Measurements from ENCODE around the gene LRP8.
A peak's percentile ranks its signal among the peaks of the same experiment; 100 is the strongest.

The LRP8 gene

DNA sequence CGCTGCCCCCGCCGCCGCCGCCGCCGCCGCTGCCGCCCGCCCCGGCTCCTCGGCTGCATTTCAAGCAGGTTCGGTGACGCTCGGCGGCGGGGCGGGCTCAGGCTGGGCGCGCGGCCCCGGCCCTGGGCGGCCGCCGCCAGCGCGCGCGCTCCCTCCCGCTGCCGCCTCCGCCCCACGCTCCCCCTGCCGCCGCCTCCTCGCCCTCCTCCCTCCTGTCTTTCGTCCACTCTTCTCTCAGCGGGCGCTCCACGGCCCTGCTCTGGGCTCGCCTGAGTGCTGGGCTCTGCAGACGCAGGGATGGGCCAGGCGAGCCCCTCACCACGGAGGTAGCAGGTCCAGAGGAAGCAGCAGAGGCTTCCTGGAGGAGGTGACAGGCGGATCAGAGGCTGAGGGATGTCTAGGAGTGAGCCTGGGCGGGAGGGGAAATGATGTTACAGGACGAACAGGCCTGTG lies at the start of gene LRP8:
Gene LRP8, minus strand, starts transcription at position 62 of the 453 bp plus-strand sequence. CDS start 158 bp downstream, outside the sequence.
- DNase-seq: peak; percentile 86

DNA sequence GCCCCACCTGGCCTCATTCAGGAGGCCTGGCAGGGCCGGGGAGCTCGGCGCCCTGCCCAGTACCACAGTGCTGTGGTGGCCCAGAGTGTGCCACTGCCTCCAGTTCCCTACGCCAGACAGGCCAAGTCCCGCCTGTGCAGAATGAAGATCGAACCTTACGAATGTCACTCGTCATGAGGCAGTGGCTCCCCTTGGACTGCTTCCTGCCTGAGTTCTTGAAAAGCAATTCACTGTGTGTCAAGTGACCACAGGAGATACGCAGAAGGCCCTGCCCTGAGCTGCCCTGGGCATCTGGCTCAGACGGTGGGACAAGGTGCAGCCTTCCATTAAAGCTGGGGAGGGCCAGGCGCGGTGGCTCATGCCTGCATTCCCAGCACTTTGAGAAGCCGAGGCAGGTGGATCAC lies 49.6 kb upstream of the LRP8 start:
- no peak for DNase-seq

DNA sequence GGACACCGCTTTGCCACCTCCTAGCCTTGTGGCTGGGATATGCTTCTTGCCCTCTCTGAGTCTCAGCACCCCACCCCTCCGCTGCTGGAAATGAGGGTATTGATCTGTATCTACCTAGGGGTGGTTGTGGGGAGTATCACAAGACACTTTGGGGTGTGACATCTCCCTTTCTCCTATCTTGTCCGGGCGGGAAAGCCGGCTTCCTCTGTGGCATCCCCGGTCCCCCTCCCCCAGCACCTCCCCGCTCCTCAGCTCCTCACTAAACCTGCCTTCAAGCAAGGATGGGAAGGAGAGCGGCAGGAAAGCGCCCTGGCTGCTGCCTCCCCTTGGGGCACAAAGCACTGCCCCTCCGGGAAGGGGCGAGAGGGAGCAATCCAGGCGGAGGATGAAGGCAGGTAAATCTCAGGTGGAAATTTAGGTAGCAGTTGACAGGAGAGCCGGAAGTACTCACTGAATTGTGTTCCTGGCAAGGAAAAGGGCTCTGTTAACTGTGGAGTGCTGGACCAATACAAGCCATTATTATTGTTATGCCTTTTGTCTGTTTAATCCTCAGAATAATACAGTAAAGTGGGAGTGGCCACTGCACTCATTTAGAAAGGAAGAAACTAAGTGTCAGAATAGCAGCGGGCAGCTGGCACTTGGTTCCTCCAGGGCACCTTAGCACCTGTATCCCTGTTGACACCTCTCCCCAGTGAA lies 49.0 kb upstream of the LRP8 start:
- DNase-seq: no peak

DNA sequence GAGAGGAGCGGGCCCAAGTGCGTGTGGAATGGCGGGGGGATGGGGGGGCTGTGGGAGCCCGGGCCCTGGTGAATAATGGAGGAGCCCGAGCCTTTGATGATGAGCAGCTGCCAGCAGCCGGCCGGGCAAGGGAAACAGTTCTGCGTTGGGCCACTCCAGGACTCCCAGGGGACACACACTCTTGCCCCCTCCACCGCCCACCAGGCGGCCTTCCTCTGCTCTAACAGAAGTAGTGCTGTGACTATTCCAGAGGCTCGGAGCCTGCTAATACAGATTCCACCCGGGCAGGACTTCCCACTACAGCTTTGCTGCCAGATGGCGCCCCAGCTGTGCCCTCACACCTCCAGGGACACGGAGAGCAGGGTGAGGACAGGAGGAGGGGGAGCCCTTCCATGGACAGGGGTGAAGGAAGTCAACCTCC lies 48.2 kb upstream of the LRP8 start:
- no peak for DNase-seq

DNA sequence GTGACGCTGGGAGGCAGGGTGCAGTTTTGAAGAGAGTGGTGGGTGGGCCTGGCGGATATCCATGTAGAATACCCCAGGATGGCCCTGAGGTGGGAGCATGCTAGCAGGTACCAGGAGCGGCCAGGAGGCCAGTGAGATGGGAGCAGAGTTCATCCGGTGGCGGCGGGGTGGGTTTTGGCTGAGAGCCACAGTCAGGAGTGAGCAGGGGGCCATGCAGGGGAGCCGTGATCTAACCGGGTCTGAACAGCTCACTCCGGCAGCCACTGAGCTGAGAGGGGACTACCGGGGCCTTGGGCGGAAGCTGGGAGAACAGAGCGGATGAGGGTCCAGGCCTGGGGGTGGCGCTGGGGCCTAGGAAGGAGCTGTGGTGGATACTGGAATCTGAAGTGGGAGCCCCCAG lies 47.6 kb upstream of the LRP8 start:
- no peak for DNase-seq

DNA sequence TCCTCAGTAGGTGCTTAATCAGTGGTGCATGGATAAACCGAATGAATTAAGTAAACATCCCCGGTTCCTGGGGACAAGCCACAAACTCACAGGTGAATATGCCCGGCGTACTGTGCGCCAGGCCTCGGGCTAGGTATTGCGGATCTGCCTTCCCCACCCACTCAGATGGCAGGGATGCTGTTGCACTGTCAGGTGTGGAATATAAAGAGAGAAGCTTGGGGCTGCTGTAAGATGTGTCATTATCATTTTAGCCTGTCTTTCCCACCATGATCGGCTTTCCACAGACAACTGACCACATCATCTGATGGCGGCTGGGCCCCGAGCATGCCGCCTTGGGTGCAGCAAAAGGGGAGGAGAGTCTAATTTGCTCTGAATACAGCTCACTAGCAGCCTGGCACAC lies 45.4 kb upstream of the LRP8 start:
- no peak for DNase-seq

DNA sequence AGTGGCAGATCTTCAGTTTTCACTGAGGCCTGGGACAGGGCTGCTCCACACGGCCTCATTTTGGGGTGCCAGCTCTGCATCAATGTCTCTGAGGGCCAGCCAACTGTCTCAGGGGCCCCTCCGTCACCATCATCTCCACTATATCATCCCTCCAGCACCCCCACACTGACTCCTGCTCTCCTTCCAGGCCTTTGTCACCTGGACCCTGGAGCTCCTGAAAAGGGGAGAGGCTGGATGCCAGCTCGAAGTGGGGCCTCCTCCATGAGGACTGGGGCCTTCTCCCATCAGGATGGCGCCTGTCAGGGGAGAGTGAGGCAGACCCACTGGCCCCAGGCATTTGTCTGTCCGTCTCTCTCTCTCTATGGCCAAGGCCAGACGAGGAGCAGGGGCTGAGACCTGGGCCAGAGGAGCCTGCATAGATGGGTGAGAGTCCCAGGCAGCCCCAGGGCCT lies 44.7 kb upstream of the LRP8 start:
- no peak for DNase-seq

DNA sequence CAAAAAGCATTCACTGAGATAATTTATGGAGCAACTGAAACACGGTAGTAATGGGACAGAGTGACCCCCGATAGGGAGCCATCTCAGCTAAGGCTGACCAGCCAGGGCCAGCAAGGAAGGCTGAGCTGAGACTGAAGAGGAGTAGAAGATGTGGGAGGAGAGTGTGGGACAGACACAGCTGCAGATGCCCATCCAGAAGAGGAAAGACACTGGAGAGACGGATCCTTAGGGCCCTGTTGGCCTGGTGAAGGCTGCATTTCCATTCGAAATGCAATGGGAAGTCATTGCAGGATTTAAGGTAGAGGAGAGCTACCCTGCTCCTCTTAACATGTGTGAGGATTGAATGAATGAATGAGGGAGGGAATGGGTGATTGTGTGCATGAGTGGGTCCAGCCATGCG lies 44.0 kb upstream of the LRP8 start:
- DNase-seq: no peak

DNA sequence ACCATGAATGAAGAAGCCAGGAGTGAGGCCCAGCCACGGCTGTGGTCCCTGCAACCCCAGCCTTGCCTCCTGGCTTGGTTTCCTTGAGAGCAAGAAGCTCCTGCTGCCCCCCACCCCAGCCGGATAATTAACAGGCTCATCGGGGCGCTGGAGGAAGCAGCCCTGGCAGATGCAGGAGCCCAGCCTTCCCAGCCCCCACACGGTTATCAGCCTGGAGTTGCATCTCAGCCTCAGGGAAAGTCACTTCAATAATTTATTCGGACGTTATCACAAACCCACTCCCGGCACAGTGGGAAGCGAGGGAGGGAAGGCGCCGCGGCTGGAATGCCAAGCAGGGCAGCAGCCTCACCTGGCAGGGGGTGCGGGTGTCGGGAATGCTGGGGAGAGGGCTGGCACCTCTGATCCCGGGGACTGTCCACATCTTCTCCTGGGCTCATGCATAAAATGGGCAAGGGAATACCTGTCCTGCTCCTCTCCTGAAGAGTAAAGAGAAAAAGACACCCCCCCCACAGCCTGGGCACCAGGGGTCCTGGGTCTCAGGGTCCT lies 43.3 kb upstream of the LRP8 start:
- no peak for DNase-seq

DNA sequence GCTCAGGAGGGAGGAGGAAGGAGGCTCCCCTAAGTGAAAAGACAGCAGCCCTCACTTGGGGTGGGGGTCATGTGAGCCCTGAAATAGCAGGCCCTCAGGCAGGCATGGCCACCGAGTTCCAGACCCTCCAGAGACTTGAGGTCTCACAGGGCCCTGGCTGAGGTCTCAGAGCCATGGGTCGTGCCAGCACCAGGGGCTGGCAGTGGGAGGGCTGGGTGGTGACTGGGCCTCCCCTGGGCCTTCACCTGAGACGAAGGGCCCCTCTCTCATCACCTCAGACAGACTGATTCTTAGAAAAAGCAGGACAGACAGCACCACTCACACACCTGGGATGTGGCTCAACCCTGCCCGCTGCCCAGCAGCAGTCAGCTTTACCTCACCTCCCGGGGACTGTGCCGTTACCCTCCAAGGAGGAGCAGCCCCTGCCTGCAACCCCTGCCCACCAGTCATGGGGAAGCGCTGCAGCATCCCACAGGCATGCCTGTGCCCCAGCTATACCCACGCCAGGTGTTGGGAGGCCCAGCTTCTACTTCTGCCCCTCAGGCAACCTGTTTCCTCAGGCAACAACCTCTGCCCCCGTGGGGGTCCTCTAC lies 42.6 kb upstream of the LRP8 start:
- DNase-seq: no peak

DNA sequence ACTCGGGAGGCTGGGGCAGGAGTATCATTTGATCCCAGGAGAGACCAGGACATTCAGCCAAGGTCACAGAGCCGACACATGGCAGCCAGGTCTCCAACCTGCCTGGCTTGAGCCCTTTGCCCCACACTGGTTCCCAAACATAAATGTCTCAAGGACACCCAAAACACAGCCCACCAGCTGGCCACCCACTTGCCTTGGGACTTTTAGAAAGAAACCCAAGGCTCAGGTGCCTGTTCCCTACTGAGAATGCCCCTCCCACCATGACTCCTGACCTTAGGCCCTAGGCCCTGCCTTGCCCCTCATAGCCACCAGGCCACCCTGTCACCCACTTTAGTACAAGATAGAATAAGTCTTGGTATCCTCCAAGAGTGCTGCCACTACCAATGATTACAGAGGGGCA lies 41.9 kb upstream of the LRP8 start:
- no peak for DNase-seq

DNA sequence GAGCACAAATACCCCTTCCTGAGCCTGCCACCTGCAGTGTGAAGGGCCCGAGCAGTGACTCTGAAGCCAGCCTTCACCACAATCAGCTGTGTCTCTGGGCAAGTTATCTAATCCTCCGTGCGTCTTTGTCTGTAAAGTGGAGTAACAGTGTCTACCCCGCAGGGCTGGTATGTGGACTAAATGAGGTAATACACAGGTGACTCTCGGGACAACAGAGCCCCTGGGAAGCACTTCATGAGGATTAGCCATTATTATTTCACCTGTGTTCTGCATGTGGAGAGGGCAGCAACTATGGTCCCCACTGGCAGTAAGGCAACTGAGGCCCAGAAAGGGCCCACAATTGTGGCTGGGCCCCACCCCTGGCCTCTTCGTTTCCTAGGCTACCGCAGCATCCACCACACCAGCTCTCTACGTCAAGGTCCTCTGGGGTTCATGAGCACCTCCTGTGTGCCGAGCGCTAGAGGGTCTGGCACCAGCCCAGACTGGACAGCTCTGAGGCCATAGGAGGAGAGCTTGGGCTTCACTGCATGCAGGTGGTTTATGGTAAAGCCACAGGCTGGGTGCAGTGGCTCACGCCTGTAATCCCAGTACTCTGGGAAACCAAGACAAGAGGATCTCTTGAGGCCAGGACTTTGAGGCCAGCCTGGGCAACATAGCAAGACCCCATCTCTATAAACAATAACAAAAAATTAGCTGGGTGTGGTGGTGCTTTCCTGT lies 41.3 kb upstream of the LRP8 start:
- DNase-seq: no peak

DNA sequence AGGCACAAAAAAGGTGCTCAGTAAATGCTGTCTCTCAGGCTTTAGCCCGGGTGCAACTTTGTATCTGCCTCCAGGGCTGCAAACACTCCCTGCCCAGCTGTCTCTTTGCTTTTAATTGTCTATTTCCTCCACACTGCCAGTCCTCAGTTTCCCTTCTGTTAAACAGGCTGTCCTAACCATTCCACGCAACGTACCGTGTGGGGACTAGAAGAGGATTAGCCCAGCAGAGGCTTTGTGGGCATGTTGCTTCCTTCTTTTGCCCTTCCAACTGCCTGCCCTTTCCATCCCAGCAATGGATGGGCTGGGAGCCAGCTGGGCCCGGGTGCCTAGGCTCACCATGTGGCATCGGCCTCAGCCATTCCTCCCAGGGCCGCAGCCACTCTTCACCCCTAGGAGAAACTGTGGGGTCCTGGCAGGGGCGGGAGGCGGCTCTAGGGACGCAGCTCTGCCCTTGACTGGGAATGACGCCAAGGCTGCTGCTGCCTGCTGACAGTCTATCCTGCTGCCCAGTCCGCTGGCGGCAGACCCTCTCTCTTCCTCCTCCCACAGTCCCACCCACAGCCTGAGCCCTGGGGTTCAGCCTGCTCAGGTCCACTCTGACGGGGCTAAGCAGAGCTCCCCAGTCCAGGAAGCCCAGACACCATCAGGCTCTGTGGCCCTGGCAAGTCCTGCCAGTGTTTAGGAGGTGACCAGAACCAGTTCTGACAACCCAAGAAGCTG lies 40.6 kb upstream of the LRP8 start:
- no peak for DNase-seq

DNA sequence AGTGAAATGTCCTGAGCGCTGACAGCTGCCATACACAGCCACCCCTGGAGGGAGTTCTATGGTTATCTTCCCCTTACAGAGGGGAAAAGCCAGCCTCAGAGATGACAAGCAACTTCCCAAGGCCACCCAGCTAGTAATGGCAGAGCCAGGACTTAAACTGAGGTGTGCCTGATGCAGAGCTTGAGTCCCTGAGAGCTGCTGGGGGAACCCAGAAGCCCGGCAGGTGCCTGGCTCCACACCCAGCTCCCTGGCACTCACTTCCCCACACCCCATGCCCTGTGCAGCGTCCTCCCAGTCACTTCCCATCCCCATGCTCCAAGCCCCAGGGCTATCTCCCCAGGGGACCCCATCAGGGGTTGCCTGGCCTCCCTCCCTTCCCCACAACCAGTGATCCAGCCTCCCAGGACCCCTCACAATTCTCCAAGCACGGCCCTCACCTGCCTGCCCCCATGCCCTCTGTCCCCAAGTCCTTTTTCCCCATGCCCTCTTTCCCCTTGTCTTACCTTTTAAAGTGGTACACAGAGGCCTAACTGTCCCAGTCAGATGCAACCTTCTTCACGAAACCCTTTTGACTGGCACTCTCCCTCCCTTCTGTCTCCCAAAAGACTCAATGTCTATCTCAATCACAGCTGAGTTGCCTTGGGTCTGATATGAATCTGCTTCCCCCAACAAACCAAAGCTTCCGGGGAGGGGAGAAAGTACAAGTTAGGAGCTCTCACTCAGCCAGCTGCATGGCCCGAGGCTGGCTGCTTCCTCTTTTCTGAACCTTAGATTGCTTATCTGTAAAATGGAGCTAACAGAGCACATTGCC lies 39.8 kb upstream of the LRP8 start:
- peak; percentile 87 for DNase-seq

DNA sequence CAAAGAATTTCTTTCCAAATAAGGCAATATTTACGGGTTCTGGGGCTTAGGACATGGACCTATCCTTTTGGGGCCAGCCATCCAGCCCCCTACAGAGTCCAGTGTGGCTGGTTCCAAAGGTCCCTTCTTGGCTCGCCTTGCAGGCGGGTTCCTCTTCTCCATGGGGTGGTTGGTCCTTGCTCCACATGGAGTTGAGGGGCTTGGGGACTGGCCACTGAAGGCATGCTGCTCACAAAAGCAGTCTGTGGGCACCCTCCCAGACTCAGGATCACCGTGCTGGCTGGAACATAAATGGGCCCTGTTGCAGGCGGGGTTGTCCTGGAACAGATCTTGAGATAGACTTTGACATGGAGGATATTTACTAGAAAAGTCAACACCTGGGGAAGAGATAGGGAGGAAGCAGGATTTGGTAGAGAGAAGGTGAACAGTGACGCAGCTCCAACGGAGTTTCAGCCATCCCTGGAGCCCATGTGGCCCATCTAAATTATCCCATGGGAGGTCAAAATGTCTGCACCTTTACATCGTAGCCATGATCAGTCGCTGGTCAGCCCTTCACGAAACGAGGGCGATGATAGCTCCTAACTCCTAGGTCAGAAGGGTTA lies 39.1 kb upstream of the LRP8 start:
- no peak for DNase-seq

DNA sequence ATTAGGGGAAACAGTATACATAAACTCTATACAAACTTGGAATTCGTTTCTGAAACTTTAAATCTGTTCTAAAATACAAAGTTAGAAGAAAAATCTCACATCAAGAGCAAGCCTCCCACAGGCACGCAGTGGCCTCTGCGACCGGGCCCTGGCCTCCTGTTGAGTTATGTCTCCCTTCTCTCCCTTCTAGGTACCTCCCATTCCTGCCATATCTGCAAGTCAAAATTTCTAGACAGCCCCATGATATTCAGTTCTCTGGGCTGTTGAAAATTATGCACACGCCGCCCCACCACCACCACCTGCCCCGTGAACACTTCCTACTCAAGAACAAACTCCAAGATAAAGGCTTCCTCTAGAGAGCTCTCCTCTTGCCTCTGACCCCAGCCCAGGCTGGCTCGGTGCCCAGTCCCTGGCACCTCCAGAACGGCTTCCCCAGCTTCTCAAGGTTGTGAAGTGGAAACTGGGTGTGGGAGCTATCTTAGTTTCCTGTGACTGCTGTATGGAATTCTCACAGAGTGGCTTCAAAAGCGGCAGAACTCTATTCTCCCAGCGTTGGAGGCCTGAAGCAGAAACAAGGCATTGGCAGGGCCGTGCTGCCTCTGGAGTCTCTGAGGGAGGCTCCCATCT lies 37.7 kb upstream of the LRP8 start:
- DNase-seq: no peak

DNA sequence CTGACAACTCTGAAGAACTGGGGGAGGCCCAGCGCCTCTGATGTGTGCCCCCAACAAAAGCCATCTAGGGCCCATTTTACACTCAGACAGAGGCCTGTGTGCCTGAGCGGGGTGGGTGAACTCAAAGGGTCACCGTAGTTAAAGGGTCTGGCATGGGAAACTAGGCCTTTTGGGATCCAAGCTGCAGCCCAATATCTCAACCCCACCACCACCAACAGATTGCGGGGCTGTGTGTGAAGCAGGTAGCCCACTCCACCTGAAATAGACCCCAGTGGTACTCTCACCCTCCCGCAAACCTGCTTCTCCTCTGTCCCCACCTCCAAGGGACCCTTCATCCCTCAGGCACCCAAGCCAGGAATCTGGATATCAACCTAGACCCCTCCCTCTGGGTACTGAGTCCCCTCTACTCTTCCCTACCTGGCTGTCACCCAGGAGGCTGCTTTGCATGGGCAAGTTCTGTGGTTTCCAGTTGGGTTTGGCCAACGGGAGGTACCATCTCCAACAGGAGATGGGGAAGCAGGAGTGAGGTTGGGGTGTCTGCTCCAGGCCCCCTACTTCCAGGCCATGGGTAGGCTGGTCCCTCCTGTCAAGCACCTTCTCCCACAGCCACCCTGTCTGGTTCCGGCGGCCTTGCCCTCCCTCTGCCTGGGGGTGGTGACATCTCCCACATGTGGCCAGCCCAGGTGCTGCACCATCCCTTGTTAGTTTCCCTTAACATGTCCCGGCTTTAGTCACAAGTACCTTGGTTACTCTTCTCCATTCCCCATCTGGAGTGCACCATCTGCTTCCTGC lies 35.2 kb upstream of the LRP8 start:
- no peak for DNase-seq

DNA sequence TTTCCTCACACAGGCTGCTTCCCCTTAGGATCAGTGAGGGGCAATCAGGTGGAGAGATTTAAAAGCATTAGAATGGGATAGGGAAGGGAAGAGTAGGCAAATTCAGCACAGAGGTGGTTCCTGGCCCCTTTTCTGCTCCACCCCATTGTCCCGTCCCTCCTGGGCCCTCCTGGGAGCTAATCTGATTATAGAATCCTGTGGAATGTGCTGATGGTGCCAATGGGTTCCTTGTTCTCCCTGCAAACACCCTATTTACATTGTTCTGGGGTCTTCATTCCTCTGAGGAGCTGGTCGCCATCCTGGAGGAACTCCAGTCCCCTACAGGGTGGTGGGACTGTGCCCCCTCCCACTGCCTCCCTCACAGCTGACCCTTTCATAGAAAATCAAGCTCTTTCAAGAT lies 34.4 kb upstream of the LRP8 start:
- no peak for DNase-seq

DNA sequence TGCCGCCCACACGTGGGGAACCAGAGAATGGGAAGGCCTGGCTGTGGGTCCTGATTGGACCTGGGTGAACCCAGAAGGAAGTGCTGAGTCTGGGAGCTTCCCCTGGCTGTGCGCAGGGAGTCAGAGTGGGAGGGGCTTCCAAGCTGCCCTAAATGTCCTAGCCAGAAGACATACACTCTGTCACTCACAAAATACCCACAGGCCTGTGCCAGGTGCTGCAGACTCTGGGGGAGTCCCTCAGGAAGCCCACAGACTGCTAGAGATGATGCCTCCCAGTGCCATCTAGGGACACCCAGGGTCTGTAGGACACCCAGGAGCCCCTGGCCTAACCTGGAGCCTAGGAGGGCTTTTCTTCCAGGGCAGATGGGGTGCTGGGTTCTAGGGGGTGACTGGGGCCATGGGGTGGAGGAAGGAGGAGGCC lies 33.7 kb upstream of the LRP8 start:
- no peak for DNase-seq

DNA sequence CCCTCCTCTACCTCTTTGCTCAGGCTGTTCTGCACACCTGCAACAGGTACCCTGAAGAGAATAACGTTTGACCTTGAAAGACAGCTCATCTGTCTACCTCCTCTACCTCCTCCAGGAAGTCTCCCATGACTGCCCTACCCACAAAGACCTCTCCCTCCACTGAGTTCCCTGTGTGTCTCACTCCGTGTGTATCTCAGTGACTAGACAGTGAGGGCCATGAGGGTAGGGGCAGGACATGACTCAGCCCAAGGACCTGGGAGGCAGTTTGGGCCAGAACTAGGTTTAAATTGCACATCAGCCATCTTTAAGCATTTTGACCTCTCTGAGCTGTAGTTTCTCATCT lies 32.0 kb upstream of the LRP8 start:
- DNase-seq: no peak

Measured in activated CD4-positive, alpha-beta T cell treated with anti-CD3 and anti-CD28 coated beads, Interleukin-10, Interleukin-2, amounts not matched to agents 100 ng/mL and 50 ng/mL, durations not matched to agents 16 hours and 8 hours (primary cell).